ENCODE data around the gene EGF.

- TF ChIP-seq, protein P1, sequence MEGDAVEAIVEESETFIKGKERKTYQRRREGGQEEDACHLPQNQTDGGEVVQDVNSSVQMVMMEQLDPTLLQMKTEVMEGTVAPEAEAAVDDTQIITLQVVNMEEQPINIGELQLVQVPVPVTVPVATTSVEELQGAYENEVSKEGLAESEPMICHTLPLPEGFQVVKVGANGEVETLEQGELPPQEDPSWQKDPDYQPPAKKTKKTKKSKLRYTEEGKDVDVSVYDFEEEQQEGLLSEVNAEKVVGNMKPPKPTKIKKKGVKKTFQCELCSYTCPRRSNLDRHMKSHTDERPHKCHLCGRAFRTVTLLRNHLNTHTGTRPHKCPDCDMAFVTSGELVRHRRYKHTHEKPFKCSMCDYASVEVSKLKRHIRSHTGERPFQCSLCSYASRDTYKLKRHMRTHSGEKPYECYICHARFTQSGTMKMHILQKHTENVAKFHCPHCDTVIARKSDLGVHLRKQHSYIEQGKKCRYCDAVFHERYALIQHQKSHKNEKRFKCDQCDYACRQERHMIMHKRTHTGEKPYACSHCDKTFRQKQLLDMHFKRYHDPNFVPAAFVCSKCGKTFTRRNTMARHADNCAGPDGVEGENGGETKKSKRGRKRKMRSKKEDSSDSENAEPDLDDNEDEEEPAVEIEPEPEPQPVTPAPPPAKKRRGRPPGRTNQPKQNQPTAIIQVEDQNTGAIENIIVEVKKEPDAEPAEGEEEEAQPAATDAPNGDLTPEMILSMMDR (IDR thresholded peaks at IDR 0.05), result no peak
- no peak for TF ChIP-seq EZH2 (IDR thresholded peaks at IDR 0.05)
- TF ChIP-seq EZH2phosphoT487 (IDR thresholded peaks at IDR 0.05), result no peak
Measured at GRCh38 chr4:109973529-109973905, 60.8 kb downstream of the EGF start.

Data from neural progenitor cell (in vitro differentiated cells).